ENCODE data around the gene COL24A1. TPM values are rescaled to one million over a fixed set of nuclear protein-coding genes. Genes with fewer than 3 reads are reported as not detected.

Gene COL24A1
- total RNA-seq, 1 experiment from 2014 or later, result 0.08 TPM

DNA sequence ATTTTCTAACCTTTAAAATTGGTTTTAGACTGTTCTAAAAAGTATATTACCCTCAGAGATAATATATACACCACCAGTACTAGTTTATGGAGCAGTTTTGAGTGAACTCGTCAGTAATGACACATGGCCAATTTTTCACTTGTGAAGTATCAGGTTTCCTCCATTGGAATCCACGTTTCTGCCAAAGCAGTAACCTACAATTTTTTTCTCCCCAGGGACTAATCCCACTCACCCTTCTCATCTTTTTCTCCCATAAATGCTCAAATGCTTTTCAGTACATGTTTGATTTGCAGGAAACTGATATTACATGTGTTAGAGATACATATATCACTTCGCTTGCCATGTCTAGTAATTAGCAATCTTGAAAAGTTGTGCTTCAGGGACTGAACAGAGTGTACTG lies 94.1 kb downstream of the COL24A1 start:
- Histone ChIP-seq H3K4me1 (ENCODE audit: control insufficient read depth, insufficient read depth, low read length) (no peaks in the 10 kb centered on the region), H3K4me3 (ENCODE audit: low read depth in 2 of 2, low read length in 2 of 2) (no peak overlapping the region), H3K36me3 (ENCODE audit: control insufficient read depth, insufficient read depth, low read length) (no peaks in the 10 kb centered on the region), H3K9me3 (ENCODE audit: control insufficient read depth, insufficient read depth, low read depth, low read length) (no peaks in the 10 kb centered on the region), H3K27me3 (ENCODE audit: control insufficient read depth, insufficient read depth, low read length) (peaks cover 21% of the 10 kb centered on the region), H3K27ac (ENCODE audit: low read length) (no peak overlapping the region)
- CTCF ChIA-PET, result no interaction called here
- DNase-seq (ENCODE audit: low read depth, low spot score) (no peak), ATAC-seq (no peak)
- intact Hi-C loops (cut with micrococcal nuclease; ENCODE audit: unreplicated experiment) (no loop called here), in situ Hi-C loops (cut with HindIII; ENCODE audit: low pct_unique_long_range_greater_than_20kb, low sequenced_read_pairs) (no loop called here)
- POLR2A ChIA-PET, result interaction anchor here (0.6 kb wide), 1 partner anchor 80 kb away, joined by 4 read pairs; no protein-coding TSS in a partner anchor
- TF ChIP-seq, protein P1, sequence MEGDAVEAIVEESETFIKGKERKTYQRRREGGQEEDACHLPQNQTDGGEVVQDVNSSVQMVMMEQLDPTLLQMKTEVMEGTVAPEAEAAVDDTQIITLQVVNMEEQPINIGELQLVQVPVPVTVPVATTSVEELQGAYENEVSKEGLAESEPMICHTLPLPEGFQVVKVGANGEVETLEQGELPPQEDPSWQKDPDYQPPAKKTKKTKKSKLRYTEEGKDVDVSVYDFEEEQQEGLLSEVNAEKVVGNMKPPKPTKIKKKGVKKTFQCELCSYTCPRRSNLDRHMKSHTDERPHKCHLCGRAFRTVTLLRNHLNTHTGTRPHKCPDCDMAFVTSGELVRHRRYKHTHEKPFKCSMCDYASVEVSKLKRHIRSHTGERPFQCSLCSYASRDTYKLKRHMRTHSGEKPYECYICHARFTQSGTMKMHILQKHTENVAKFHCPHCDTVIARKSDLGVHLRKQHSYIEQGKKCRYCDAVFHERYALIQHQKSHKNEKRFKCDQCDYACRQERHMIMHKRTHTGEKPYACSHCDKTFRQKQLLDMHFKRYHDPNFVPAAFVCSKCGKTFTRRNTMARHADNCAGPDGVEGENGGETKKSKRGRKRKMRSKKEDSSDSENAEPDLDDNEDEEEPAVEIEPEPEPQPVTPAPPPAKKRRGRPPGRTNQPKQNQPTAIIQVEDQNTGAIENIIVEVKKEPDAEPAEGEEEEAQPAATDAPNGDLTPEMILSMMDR (IDR thresholded peaks at IDR 0.05), result no peak
- TF ChIP-seq TCF7L2 (IDR thresholded peaks at IDR 0.05; ENCODE audit: low read depth, low read length) (no peak), SIN3A (IDR thresholded peaks at IDR 0.05; ENCODE audit: borderline replicate concordance, insufficient read depth, low read depth, low read length) (no peak), POLR2AphosphoS5 (IDR thresholded peaks at IDR 0.05; ENCODE audit: low read depth, low read length) (no peak)
- TF ChIP-seq, protein P2, sequence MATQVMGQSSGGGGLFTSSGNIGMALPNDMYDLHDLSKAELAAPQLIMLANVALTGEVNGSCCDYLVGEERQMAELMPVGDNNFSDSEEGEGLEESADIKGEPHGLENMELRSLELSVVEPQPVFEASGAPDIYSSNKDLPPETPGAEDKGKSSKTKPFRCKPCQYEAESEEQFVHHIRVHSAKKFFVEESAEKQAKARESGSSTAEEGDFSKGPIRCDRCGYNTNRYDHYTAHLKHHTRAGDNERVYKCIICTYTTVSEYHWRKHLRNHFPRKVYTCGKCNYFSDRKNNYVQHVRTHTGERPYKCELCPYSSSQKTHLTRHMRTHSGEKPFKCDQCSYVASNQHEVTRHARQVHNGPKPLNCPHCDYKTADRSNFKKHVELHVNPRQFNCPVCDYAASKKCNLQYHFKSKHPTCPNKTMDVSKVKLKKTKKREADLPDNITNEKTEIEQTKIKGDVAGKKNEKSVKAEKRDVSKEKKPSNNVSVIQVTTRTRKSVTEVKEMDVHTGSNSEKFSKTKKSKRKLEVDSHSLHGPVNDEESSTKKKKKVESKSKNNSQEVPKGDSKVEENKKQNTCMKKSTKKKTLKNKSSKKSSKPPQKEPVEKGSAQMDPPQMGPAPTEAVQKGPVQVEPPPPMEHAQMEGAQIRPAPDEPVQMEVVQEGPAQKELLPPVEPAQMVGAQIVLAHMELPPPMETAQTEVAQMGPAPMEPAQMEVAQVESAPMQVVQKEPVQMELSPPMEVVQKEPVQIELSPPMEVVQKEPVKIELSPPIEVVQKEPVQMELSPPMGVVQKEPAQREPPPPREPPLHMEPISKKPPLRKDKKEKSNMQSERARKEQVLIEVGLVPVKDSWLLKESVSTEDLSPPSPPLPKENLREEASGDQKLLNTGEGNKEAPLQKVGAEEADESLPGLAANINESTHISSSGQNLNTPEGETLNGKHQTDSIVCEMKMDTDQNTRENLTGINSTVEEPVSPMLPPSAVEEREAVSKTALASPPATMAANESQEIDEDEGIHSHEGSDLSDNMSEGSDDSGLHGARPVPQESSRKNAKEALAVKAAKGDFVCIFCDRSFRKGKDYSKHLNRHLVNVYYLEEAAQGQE (IDR thresholded peaks at IDR 0.05; ENCODE audit: insufficient read depth in 1 of 2, low read depth in 2 of 2, low read length in 1 of 2), result no peak
- BruUV-seq (replicated peaks), result no TSS peak

GRCh38 chr1:86061551-86061990 lies 95.0 kb downstream of the COL24A1 start:
- in situ Hi-C loops (cut with HindIII; ENCODE audit: low pct_unique_long_range_greater_than_20kb, low sequenced_read_pairs) (no loop called here), intact Hi-C loops (cut with micrococcal nuclease; ENCODE audit: unreplicated experiment) (no loop called here)
- ChIA-PET CTCF (no interaction called here), POLR2A (no interaction called here)
- peaks cover 21% of the 10 kb centered on the region for H3K27me3 ChIP-seq (ENCODE audit: control insufficient read depth, insufficient read depth, low read length)
- DNase-seq (ENCODE audit: low read depth, low spot score) (no peak), ATAC-seq (no peak)
- TF ChIP-seq SIN3A (IDR thresholded peaks at IDR 0.05; ENCODE audit: borderline replicate concordance, insufficient read depth, low read depth, low read length) (no peak), TCF7L2 (IDR thresholded peaks at IDR 0.05; ENCODE audit: low read depth, low read length) (no peak), POLR2AphosphoS5 (IDR thresholded peaks at IDR 0.05; ENCODE audit: low read depth, low read length) (no peak)
- TF ChIP-seq, protein P1 (IDR thresholded peaks at IDR 0.05), result no peak
- TF ChIP-seq, protein P2 (IDR thresholded peaks at IDR 0.05; ENCODE audit: insufficient read depth in 1 of 2, low read depth in 2 of 2, low read length in 1 of 2), result no peak
- no peaks in the 10 kb centered on the region for H3K4me1 ChIP-seq (ENCODE audit: control insufficient read depth, insufficient read depth, low read length)
- no peak overlapping the region for H3K4me3 ChIP-seq (ENCODE audit: low read depth in 2 of 2, low read length in 2 of 2)
- no peaks in the 10 kb centered on the region for H3K9me3 ChIP-seq (ENCODE audit: control insufficient read depth, insufficient read depth, low read depth, low read length)
- no TSS peak for BruUV-seq (replicated peaks)
- no peak overlapping the region for H3K27ac ChIP-seq (ENCODE audit: low read length)
- no peaks in the 10 kb centered on the region for H3K36me3 ChIP-seq (ENCODE audit: control insufficient read depth, insufficient read depth, low read length)

Measured in Panc1 (cell line).